K562 (cell line): ENCODE measurements around the gene HYAL1. TPM values are rescaled to one million over a fixed set of nuclear protein-coding genes. Genes with fewer than 3 reads are reported as not detected.

ENCODE experiments used
- BMI1 ChIP-seq: fragments of 150-350 bp; IDR thresholded peaks from 2 replicates; pipeline ENCODE4 v1.6.1; 2014; ENCODE audit warnings: low read length
- BRD9 ChIP-seq: fragments of 450-650 bp; IDR thresholded peaks from 2 replicates; pipeline ENCODE4 v1.6.1; 2018; ENCODE audit warnings: low read depth; ENCODE audit not compliant: partially characterized antibody
- DNMT1 ChIP-seq: fragments of 450-650 bp; IDR thresholded peaks from 2 replicates; pipeline ENCODE4 v1.6.1; 2016; ENCODE audit warnings: antibody characterized with exemption, mild to moderate bottlenecking
- HNRNPL ChIP-seq: fragments of 200-400 bp; formaldehyde crosslinking; IDR thresholded peaks from 2 replicates; pipeline ENCODE4 v1.6.1; 2017; ENCODE audit warnings: low read depth, mild to moderate bottlenecking, low read length
- HNRNPLL ChIP-seq: fragments of 200-400 bp; formaldehyde crosslinking; IDR thresholded peaks from 2 replicates; pipeline ENCODE4 v1.6.1; 2017; ENCODE audit warnings: low read length, low read depth, mild to moderate bottlenecking; ENCODE audit not compliant: poor library complexity, severe bottlenecking
- JUN ChIP-seq, 2 experiments: sonication (generic) in 1 of 2; formaldehyde crosslinking in 1 of 2; IDR thresholded peaks; 2 replicates each; pipeline versions ENCODE4 v1.6.1 to v1.8.0; 2012 to 2022; ENCODE audit warnings: borderline replicate concordance in 2 of 2, mild to moderate bottlenecking in 2 of 2, improper control_type of control experiment in 1 of 2, low read depth in 1 of 2, low read length in 1 of 2, missing genetic modification reagents in 1 of 2
- MCM3 ChIP-seq: fragments of 450-650 bp; IDR thresholded peaks from 2 replicates; pipeline ENCODE4 v1.6.1; 2016
- SLC30A9 ChIP-seq: fragments of 250-450 bp; sonication (Bioruptor Pico); IDR thresholded peaks from 2 replicates; pipeline ENCODE4 v1.8.0; 2022; ENCODE audit warnings: mild to moderate bottlenecking, moderate library complexity
- SMC3 ChIP-seq: conservative IDR thresholded peaks from 2 replicates; pipeline ENCODE4 v1.6.1; 2011; ENCODE audit warnings: low read depth, low read length, improper control_type of control experiment; ENCODE audit not compliant: insufficient read depth
- SOX6 ChIP-seq: fragments of 450-650 bp; IDR thresholded peaks from 2 replicates; pipeline ENCODE4 v1.6.1; 2014; ENCODE audit warnings: mild to moderate bottlenecking
- TCF7 ChIP-seq: sonication (generic); IDR thresholded peaks from 2 replicates; pipeline ENCODE4 v1.6.1; 2016; ENCODE audit warnings: antibody characterized with exemption, borderline replicate concordance
- ZNF384 ChIP-seq: IDR thresholded peaks from 2 replicates; pipeline ENCODE4 v1.6.1; 2012; ENCODE audit warnings: low read depth, low read length, improper control_type of control experiment
- polyA plus RNA-seq, 8 experiments: library from polyadenylated mRNA; depleted of rRNA in 4 of 8; stranded (reverse) in 5 of 8; unstranded in 3 of 8; fragments of >200 nt; fragmentation: Nextera tagmentation in 2 of 8; fragmentation: Illumina TruSeq in 1 of 8; extraction: Ambion mirVana in 2 of 8; extraction: Trizol in 1 of 8; gene quantifications; 2 replicates each; pipeline versions ENCODE4 v1.2.1 to v1.2.3, GENCODE V29; 2011 to 2014; ENCODE audit warnings: inconsistent platforms in 1 of 8, missing spikeins in 1 of 8
- total RNA-seq, 7 experiments: library from RNA; depleted of rRNA in 6 of 7; stranded (reverse); fragments of >200 nt in 6 of 7; fragmentation: Illumina TruSeq in 2 of 7; extraction: Trizol in 2 of 7; gene quantifications; 2 replicates each; pipeline versions ENCODE4 v1.2.1 to v1.2.3, GENCODE V29; 2011 to 2021; ENCODE audit warnings: low replicate concordance in 1 of 7
- TF ChIP-seq, protein P1 (sequence below): fragments of 250-450 bp; sonication (Bioruptor Pico); IDR thresholded peaks from 2 replicates; pipeline ENCODE4 v1.4.0; 2020; ENCODE audit warnings: mild to moderate bottlenecking, moderate library complexity, borderline replicate concordance
- TF ChIP-seq, protein P2 (sequence below), 2 experiments: fragments of 450-650 bp; IDR thresholded peaks; 2 replicates each; pipeline ENCODE4 v1.6.1; 2018; ENCODE audit warnings: mild to moderate bottlenecking in 2 of 2, low read depth in 1 of 2; ENCODE audit not compliant: partially characterized antibody in 2 of 2
- TF ChIP-seq, protein P3 (sequence below): fragments of 200-800 bp; sonication (Bioruptor generic); IDR thresholded peaks from 2 replicates; pipeline ENCODE4 v1.6.1; 2017; ENCODE audit warnings: missing genetic modification characterization, missing compliant biosample characterization
- TF ChIP-seq, protein P4 (sequence below): sonication (generic); formaldehyde crosslinking; IDR thresholded peaks from 2 replicates; pipeline ENCODE4 v1.8.1; 2023; ENCODE audit warnings: mild to moderate bottlenecking, missing genetic modification reagents, moderate library complexity
- TF ChIP-seq, protein P5 (sequence below): fragments of 250-450 bp; sonication (Bioruptor Pico); IDR thresholded peaks from 2 replicates; pipeline ENCODE4 v1.9.0; 2021; ENCODE audit warnings: mild to moderate bottlenecking

HYAL1 gene
- total and polyA plus RNA-seq, 9 of the 15 experiments (the other 6 are each of a cell fraction or from before 2014, with no cell fraction given) = 1.4 to 8.5 (median 4.7) TPM

DNA sequence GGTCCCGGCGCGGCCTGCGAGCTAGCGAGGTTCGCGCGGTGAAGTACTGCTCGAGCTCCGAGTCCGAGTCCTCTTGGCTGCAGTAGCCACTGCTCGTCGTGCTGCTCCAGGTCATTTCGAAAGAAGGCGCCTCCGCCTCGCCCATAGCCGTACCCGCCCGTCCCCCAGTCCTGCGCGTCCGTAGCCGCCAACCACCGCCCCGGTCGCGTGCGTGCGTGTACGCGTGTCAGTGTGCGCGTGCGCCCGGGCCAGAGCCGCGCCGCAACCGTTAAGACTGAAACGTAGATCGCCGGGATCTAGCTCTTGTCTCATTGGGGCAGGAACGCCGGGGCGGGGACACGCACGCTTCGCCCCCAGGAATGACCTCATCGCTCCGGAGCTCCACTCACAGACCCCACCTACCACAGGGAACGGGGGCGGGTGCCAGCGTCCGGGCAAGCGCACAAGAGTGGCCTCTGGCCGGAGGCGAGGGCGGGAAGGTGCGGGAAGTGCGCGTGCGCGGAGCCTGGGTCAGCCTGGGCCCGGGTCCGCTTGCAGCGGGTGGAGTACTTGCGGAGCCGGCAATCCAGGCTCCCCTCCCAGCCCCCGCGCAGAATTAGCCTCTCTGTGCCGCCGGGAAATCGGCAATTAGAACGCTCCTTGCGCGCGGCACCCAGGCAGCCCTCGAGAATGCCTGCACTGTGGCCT is 33.9 kb upstream of the HYAL1 start (continued):
- TF ChIP-seq, protein P1, sequence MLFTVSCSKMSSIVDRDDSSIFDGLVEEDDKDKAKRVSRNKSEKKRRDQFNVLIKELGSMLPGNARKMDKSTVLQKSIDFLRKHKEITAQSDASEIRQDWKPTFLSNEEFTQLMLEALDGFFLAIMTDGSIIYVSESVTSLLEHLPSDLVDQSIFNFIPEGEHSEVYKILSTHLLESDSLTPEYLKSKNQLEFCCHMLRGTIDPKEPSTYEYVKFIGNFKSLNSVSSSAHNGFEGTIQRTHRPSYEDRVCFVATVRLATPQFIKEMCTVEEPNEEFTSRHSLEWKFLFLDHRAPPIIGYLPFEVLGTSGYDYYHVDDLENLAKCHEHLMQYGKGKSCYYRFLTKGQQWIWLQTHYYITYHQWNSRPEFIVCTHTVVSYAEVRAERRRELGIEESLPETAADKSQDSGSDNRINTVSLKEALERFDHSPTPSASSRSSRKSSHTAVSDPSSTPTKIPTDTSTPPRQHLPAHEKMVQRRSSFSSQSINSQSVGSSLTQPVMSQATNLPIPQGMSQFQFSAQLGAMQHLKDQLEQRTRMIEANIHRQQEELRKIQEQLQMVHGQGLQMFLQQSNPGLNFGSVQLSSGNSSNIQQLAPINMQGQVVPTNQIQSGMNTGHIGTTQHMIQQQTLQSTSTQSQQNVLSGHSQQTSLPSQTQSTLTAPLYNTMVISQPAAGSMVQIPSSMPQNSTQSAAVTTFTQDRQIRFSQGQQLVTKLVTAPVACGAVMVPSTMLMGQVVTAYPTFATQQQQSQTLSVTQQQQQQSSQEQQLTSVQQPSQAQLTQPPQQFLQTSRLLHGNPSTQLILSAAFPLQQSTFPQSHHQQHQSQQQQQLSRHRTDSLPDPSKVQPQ (CRISPR knock-in tag) = no peak
- TF ChIP-seq, protein P2, sequence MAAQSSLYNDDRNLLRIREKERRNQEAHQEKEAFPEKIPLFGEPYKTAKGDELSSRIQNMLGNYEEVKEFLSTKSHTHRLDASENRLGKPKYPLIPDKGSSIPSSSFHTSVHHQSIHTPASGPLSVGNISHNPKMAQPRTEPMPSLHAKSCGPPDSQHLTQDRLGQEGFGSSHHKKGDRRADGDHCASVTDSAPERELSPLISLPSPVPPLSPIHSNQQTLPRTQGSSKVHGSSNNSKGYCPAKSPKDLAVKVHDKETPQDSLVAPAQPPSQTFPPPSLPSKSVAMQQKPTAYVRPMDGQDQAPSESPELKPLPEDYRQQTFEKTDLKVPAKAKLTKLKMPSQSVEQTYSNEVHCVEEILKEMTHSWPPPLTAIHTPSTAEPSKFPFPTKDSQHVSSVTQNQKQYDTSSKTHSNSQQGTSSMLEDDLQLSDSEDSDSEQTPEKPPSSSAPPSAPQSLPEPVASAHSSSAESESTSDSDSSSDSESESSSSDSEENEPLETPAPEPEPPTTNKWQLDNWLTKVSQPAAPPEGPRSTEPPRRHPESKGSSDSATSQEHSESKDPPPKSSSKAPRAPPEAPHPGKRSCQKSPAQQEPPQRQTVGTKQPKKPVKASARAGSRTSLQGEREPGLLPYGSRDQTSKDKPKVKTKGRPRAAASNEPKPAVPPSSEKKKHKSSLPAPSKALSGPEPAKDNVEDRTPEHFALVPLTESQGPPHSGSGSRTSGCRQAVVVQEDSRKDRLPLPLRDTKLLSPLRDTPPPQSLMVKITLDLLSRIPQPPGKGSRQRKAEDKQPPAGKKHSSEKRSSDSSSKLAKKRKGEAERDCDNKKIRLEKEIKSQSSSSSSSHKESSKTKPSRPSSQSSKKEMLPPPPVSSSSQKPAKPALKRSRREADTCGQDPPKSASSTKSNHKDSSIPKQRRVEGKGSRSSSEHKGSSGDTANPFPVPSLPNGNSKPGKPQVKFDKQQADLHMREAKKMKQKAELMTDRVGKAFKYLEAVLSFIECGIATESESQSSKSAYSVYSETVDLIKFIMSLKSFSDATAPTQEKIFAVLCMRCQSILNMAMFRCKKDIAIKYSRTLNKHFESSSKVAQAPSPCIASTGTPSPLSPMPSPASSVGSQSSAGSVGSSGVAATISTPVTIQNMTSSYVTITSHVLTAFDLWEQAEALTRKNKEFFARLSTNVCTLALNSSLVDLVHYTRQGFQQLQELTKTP (IDR thresholded peaks at IDR 0.05; ENCODE audit: low read depth in 1 of 2, partially characterized antibody in 2 of 2) = no peak
- TF ChIP-seq SMC3 (no peak), HNRNPL (no peak), DNMT1 (no peak), MCM3 (no peak), BRD9 (no peak), ZNF384 (no peak), BMI1 (no peak), SOX6 (no peak; the same call in 1 of the 2 replicates), JUN (IDR thresholded peaks at IDR 0.05; ENCODE audit: borderline replicate concordance, low read depth, low read length) (peak; percentile 87), JUN (CRISPR knock-in tag; IDR thresholded peaks at IDR 0.05; ENCODE audit: borderline replicate concordance) (no peak), SLC30A9 (CRISPR knock-in tag) (no peak), TCF7 (no peak; the same call in 1 of the 2 replicates), HNRNPLL (peak; percentile 55)
- TF ChIP-seq, protein P3, sequence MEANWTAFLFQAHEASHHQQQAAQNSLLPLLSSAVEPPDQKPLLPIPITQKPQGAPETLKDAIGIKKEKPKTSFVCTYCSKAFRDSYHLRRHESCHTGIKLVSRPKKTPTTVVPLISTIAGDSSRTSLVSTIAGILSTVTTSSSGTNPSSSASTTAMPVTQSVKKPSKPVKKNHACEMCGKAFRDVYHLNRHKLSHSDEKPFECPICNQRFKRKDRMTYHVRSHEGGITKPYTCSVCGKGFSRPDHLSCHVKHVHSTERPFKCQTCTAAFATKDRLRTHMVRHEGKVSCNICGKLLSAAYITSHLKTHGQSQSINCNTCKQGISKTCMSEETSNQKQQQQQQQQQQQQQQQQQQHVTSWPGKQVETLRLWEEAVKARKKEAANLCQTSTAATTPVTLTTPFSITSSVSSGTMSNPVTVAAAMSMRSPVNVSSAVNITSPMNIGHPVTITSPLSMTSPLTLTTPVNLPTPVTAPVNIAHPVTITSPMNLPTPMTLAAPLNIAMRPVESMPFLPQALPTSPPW (CRISPR knock-in tag) = peak; percentile 56; the same call in 1 of the 2 replicates
- TF ChIP-seq, protein P4, sequence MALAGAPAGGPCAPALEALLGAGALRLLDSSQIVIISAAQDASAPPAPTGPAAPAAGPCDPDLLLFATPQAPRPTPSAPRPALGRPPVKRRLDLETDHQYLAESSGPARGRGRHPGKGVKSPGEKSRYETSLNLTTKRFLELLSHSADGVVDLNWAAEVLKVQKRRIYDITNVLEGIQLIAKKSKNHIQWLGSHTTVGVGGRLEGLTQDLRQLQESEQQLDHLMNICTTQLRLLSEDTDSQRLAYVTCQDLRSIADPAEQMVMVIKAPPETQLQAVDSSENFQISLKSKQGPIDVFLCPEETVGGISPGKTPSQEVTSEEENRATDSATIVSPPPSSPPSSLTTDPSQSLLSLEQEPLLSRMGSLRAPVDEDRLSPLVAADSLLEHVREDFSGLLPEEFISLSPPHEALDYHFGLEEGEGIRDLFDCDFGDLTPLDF (CRISPR knock-in tag) = peak; percentile 77; the same call in 1 of the 2 replicates
- TF ChIP-seq, protein P5, sequence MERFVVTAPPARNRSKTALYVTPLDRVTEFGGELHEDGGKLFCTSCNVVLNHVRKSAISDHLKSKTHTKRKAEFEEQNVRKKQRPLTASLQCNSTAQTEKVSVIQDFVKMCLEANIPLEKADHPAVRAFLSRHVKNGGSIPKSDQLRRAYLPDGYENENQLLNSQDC (CRISPR knock-in tag) = no peak
